Measurements from ENCODE around the gene NOVA2.

DNA sequence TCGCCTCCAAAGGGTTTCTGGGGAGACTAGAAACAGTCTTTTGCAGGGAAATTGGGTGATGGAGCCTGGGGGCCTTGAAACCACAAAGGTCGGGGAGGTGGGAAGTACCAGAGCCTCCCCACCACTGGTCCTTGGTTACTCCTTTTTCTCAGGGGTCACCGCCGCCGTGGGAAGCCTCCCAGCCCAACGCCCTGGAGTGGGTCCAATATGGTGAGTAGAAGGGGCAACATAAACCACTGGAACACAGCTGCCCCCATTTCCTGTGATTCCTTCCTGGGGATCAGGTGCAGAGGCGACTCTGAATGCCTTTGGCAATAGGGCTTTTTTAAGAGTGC, 43.4 kb upstream of the NOVA2 start:
- TF ChIP-seq EGR1 (IDR thresholded peaks at IDR 0.05) (no peak), CEBPB (IDR thresholded peaks at IDR 0.05) (no peak), FOXM1 (IDR thresholded peaks at IDR 0.05; ENCODE audit: borderline replicate concordance, low read depth) (no peak), EP300 (IDR thresholded peaks at IDR 0.05; ENCODE audit: borderline replicate concordance) (no peak), MAX (IDR thresholded peaks at IDR 0.05) (no peak), REST (IDR thresholded peaks at IDR 0.05; ENCODE audit: low read depth) (no peak), RAD21 (IDR thresholded peaks at IDR 0.05; ENCODE audit: low read depth) (no peak), TAF1 (IDR thresholded peaks at IDR 0.05; ENCODE audit: low read depth) (no peak)
- TF ChIP-seq, protein P1, sequence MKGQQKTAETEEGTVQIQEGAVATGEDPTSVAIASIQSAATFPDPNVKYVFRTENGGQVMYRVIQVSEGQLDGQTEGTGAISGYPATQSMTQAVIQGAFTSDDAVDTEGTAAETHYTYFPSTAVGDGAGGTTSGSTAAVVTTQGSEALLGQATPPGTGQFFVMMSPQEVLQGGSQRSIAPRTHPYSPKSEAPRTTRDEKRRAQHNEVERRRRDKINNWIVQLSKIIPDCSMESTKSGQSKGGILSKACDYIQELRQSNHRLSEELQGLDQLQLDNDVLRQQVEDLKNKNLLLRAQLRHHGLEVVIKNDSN (IDR thresholded peaks at IDR 0.05) = no peak

All from Ishikawa (cell line).